ENCODE results near the gene MYH14. TPM values are rescaled to one million over a fixed set of nuclear protein-coding genes. Genes with fewer than 3 reads are reported as not detected.
A peak's percentile ranks its signal among the peaks of the same experiment; 100 is the strongest.
"Not testable (repeated sequence)": the region's sequence is repeated elsewhere in the genome, so short reads cannot be mapped to it uniquely, and the experiment has no call there.

The MYH14 gene
- total and polyA plus RNA-seq, 2 donors, result 1.6 to 16.2 TPM

GRCh38 chr19:50331994-50332243, 128.5 kb downstream of the MYH14 start:
- peaks cover 36 to 71% of the 10 kb centered on the region in 2 donors for H3K27me3 ChIP-seq (ENCODE audit: control insufficient read depth in 2 of 2, insufficient read depth in 1 of 2, low read length in 1 of 2)
- H3K27ac ChIP-seq (ENCODE audit: low read depth in 1 of 2, low read length in 1 of 2), result peak overlapping the region in 1 of 2 donors; percentile 64
- H3K4me1 ChIP-seq (ENCODE audit: control insufficient read depth in 2 of 2, insufficient read depth in 2 of 2, low read length in 2 of 2), result peaks cover 22 to 33% of the 10 kb centered on the region in 2 donors
- WGBS, result 8% methylated on average over 2 of the region's 2 CpGs
- peaks cover 17 to 26% of the 10 kb centered on the region in 2 donors for H3K9me3 ChIP-seq (ENCODE audit: control insufficient read depth in 2 of 2, insufficient read depth in 1 of 2, low read length in 1 of 2)
- no peaks in the 10 kb centered on the region for H3K36me3 ChIP-seq (ENCODE audit: control insufficient read depth in 2 of 2, insufficient read depth in 2 of 2, low read length in 1 of 2)
- no peak for DNase-seq (ENCODE audit: low read depth in 6 of 9, low spot score in 9 of 9)
- no peak overlapping the region for H3K4me3 ChIP-seq (ENCODE audit: low read length in 2 of 2)

DNA sequence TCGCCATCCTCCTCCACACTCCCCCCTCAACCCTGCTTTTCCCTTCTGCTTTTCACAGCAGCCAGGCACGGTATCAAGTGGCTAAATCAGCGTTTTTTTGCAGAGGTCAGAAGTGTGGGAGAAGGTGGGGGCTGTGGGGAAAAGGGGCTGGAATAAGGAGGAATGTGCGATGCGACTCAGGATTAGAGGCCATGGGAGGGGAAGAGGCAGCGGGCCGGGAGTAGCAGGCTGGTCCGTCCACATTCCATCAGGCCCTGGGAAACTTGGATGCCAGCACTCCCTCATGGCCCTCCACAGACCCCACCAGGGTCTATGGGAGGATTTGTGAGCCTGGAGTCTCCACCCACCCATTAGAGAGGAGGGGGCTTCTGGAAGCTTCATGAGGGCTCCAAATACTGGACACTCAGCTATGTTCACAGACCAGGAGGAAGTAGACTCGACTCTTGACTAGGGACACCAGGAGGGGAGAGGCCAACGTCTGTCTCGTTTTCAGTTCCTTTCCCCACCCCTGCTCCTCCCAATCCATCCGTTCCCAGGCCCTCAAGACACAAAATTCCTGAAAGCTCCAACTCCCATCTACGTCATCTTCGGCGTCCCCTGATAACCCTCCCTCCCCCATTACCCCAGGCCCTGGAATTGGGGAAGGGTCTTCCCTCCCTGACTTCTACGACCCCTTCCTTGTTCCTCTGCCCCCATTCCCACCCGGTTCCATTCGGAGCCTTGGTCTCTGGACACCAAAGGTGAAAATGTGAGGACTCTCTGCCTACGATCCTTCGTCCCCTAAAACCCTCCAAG, 129.0 kb downstream of the MYH14 start:
- no peak for DNase-seq (ENCODE audit: low read depth in 6 of 9, low spot score in 9 of 9)
- Histone ChIP-seq H3K27ac (ENCODE audit: low read depth in 1 of 2, low read length in 1 of 2) (peak overlapping the region; percentile 64 to 78), H3K9me3 (ENCODE audit: control insufficient read depth in 2 of 2, insufficient read depth in 1 of 2, low read length in 1 of 2) (peaks cover 17 to 26% of the 10 kb centered on the region in 2 donors), H3K27me3 (ENCODE audit: control insufficient read depth in 2 of 2, insufficient read depth in 1 of 2, low read length in 1 of 2) (peaks cover 30 to 66% of the 10 kb centered on the region in 2 donors), H3K4me3 (ENCODE audit: low read length in 2 of 2) (peak overlapping the region in 1 of 2 donors; percentile 43), H3K36me3 (ENCODE audit: control insufficient read depth in 2 of 2, insufficient read depth in 2 of 2, low read length in 1 of 2) (no peaks in the 10 kb centered on the region), H3K4me1 (ENCODE audit: control insufficient read depth in 2 of 2, insufficient read depth in 2 of 2, low read length in 2 of 2) (peaks cover 22 to 33% of the 10 kb centered on the region in 2 donors)
- 11% methylated on average over 20 of the region's 20 CpGs for WGBS

- Histone ChIP-seq H3K36me3 (ENCODE audit: control insufficient read depth in 2 of 2, insufficient read depth in 2 of 2, low read length in 1 of 2) (no peaks in the 10 kb centered on the region), H3K4me1 (ENCODE audit: control insufficient read depth in 2 of 2, insufficient read depth in 2 of 2, low read length in 2 of 2) (peaks cover 22 to 33% of the 10 kb centered on the region in 2 donors), H3K27me3 (ENCODE audit: control insufficient read depth in 2 of 2, insufficient read depth in 1 of 2, low read length in 1 of 2) (peaks cover 22 to 59% of the 10 kb centered on the region in 2 donors), H3K9me3 (ENCODE audit: control insufficient read depth in 2 of 2, insufficient read depth in 1 of 2, low read length in 1 of 2) (peaks cover 17 to 26% of the 10 kb centered on the region in 2 donors), H3K27ac (ENCODE audit: low read depth in 1 of 2, low read length in 1 of 2) (peak overlapping the region; percentile 52 to 62), H3K4me3 (ENCODE audit: low read length in 2 of 2) (peak overlapping the region; percentile 43 to 51)
- DNase-seq (ENCODE audit: low read depth in 6 of 9, low spot score in 9 of 9), result peak in 6 of 9 donors; percentile 36 to 84 (median 64)
- 4% methylated on average over 34 of the region's 34 CpGs for WGBS
Observed at GRCh38 chr19:50333235-50333736, 129.9 kb downstream of the MYH14 start.

DNA sequence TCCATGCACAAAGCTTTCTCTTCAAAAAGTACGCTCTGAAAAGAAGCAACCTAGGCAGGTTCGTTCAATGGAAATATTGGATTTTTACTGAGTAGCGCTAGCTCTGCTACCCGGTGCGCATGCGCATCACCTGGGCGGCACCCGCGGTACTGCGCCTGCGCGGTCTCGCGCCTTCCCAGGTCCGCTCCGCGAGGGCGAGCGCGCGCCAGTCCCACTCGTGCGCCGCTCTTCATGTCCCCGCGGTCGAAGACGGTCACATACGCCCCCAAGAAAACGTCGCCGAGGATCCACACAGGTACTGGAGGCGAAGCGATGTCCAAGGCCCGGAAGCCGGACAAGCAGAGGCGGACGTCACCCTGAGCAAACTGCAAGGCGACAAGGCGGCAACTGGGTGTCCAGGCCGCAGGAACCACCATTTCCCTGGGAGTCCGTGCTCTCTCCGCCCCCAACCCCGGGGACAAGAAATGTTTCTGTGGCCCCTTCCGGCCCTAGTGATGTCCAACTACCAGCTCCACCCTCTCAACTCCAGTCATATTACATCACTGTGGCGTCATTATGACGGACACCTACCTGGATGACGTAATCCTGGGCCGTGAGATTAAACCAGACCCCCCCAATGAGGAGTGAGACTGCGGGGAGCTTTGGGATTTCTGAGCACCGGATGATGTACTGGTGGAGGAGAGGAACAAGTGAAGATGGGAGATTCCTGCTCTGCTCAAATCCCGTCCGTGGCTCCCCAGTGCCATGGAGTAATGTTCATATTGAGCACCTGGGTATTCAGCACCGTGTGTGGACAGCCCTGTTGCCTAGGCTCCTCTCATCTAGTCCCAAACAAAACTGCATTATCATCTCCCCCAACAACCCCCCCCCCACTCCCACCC, 130.6 kb downstream of the MYH14 start:
- 15% methylated on average over 54 of the region's 54 CpGs for WGBS
- H3K4me1 ChIP-seq (ENCODE audit: control insufficient read depth in 2 of 2, insufficient read depth in 2 of 2, low read length in 2 of 2), result peaks cover 22 to 33% of the 10 kb centered on the region in 2 donors
- H3K4me3 ChIP-seq (ENCODE audit: low read length in 2 of 2), result peak overlapping the region; percentile 43 to 51
- H3K27ac ChIP-seq (ENCODE audit: low read depth in 1 of 2, low read length in 1 of 2), result peak overlapping the region; percentile 45 to 81
- peaks cover 17 to 26% of the 10 kb centered on the region in 2 donors for H3K9me3 ChIP-seq (ENCODE audit: control insufficient read depth in 2 of 2, insufficient read depth in 1 of 2, low read length in 1 of 2)
- no peaks in the 10 kb centered on the region for H3K36me3 ChIP-seq (ENCODE audit: control insufficient read depth in 2 of 2, insufficient read depth in 2 of 2, low read length in 1 of 2)
- H3K27me3 ChIP-seq (ENCODE audit: control insufficient read depth in 2 of 2, insufficient read depth in 1 of 2, low read length in 1 of 2), result peaks cover 15 to 54% of the 10 kb centered on the region in 2 donors
- DNase-seq (ENCODE audit: low read depth in 6 of 9, low spot score in 9 of 9), result peak in 6 of 9 donors; percentile 42 to 78 (median 64)

DNA sequence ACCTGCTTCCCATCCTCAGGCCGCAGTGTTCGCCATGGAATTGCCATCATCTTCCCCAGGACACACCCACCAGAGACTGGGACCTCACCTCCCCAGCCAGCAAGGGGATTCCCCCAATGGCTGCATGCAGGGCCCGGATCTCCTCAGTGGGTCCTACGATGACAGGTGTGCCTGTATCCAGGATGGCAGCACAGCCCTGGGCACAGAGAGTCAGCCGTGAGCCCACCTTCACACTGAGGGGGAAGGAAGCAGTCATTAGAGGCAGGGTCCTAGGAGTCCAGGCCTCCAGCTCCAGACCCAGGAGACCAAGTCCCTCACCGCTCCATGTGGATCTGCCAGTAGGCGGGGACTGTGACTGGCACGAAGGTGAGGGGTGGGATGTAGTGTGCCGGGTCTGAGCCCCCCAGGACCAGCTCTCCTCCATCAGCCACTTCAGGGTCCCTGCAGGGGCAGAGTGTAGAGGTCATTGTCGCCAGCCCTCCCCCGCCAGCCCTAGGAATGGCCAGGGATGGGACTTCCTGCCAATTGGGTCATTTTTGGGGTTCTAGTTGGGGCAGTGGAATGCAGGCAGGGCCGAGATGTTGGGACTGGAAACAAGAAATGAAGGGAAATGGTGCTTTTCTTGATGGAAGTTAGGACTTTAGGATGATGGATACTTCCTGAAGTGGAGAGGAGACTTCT, 131.5 kb downstream of the MYH14 start:
- Histone ChIP-seq H3K27ac (ENCODE audit: low read depth in 1 of 2, low read length in 1 of 2) (no peak overlapping the region), H3K9me3 (ENCODE audit: control insufficient read depth in 2 of 2, insufficient read depth in 1 of 2, low read length in 1 of 2) (peaks cover 9 to 18% of the 10 kb centered on the region in 2 donors), H3K4me1 (ENCODE audit: control insufficient read depth in 2 of 2, insufficient read depth in 2 of 2, low read length in 2 of 2) (peaks cover 22 to 33% of the 10 kb centered on the region in 2 donors), H3K27me3 (ENCODE audit: control insufficient read depth in 2 of 2, insufficient read depth in 1 of 2, low read length in 1 of 2) (peaks cover 6 to 45% of the 10 kb centered on the region in 2 donors), H3K4me3 (ENCODE audit: low read length in 2 of 2) (no peak overlapping the region), H3K36me3 (ENCODE audit: control insufficient read depth in 2 of 2, insufficient read depth in 2 of 2, low read length in 1 of 2) (no peaks in the 10 kb centered on the region)
- WGBS, result 94% methylated on average over 12 of the region's 12 CpGs
- DNase-seq (ENCODE audit: low read depth in 6 of 9, low spot score in 9 of 9), result no peak

DNA sequence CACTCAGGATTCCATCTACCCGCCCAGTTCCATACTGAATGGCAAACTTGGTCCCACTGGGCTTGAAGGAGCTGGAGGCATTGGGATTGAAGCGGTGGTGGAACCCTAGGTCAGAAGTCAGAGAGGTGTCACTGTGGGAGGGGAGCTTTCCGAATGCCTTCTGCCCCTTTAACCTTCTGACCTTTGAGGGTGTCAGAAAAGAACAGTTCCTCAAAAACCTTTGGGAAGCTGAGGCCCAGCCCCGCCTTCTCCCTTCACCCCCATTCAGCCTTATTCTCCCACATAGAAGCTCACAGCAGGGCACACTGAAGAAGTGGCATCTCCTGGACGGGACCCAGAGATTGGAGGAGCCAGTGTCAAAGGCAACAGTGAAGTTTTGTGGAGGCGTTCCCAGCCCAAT, 133.6 kb downstream of the MYH14 start:
- not testable (repeated sequence) for H3K9me3 ChIP-seq (ENCODE audit: control insufficient read depth in 2 of 2, insufficient read depth in 1 of 2, low read length in 1 of 2); DNase-seq (ENCODE audit: low read depth in 6 of 9, low spot score in 9 of 9); H3K36me3 ChIP-seq (ENCODE audit: control insufficient read depth in 2 of 2, insufficient read depth in 2 of 2, low read length in 1 of 2); H3K27ac ChIP-seq (ENCODE audit: low read depth in 1 of 2, low read length in 1 of 2); H3K4me3 ChIP-seq (ENCODE audit: low read length in 2 of 2)
- H3K4me1 ChIP-seq (ENCODE audit: control insufficient read depth in 2 of 2, insufficient read depth in 2 of 2, low read length in 2 of 2), result peaks cover 13 to 21% of the 10 kb centered on the region in 2 donors
- peaks cover 0 to 28% of the 10 kb centered on the region in 2 donors for H3K27me3 ChIP-seq (ENCODE audit: control insufficient read depth in 2 of 2, insufficient read depth in 1 of 2, low read length in 1 of 2)
- WGBS, result 94% methylated on average over 6 of the region's 6 CpGs

DNA sequence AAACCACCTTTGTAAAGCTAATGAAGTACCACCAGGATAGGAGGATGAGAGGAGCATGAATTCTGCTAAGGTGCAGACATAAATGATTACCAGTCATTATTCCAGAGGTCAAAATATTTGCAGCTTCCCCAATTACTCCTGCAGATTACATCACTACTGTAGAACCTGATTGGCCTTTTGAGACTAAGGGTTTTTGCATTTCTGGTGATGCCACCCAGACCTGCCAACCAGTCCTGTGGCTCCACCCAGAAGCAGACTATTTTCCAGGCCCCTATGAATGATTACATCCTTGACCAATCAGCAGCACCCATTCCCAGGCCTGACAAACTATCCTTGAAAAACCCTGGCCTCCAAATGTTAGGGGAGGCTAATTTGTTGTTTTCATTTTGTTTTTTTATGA, 136.9 kb downstream of the MYH14 start:
- no peaks in the 10 kb centered on the region for H3K36me3 ChIP-seq (ENCODE audit: control insufficient read depth in 2 of 2, insufficient read depth in 2 of 2, low read length in 1 of 2)
- no peak for DNase-seq (ENCODE audit: low read depth in 6 of 9, low spot score in 9 of 9)
- H3K27me3 ChIP-seq (ENCODE audit: control insufficient read depth in 2 of 2, insufficient read depth in 1 of 2, low read length in 1 of 2), result no peaks in the 10 kb centered on the region
- no peak overlapping the region for H3K27ac ChIP-seq (ENCODE audit: low read depth in 1 of 2, low read length in 1 of 2)
- H3K4me1 ChIP-seq (ENCODE audit: control insufficient read depth in 2 of 2, insufficient read depth in 2 of 2, low read length in 2 of 2), result no peaks in the 10 kb centered on the region
- peaks cover 0 to 3% of the 10 kb centered on the region in 2 donors for H3K9me3 ChIP-seq (ENCODE audit: control insufficient read depth in 2 of 2, insufficient read depth in 1 of 2, low read length in 1 of 2)
- no peak overlapping the region for H3K4me3 ChIP-seq (ENCODE audit: low read length in 2 of 2)

DNA sequence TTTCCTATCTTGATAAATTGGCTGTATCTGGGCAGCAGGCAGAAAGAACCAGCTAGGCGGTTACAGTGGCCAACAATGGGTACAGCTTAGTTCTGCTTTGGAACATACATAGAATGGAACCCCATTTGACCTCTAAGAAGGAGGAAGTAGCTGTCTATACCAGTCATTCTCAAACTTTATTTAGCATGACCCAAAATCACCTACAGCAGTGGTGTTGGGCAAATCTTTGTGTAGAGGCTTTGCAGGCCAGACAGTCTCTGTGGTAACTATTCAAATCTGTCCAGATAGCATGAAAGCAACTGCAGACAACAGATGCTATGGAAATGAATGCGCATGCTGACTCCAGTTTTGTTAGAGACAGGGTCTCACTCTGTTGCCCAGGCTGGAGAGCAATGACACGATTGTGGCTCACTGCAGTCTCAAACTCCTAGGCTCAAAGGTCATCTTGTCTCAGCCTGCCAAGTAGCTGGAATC, 137.7 kb downstream of the MYH14 start:
- no peak for DNase-seq (ENCODE audit: low read depth in 6 of 9, low spot score in 9 of 9)
- no peaks in the 10 kb centered on the region for H3K27me3 ChIP-seq (ENCODE audit: control insufficient read depth in 2 of 2, insufficient read depth in 1 of 2, low read length in 1 of 2)
- 95% methylated on average over 3 of the region's 3 CpGs for WGBS
- no peaks in the 10 kb centered on the region for H3K36me3 ChIP-seq (ENCODE audit: control insufficient read depth in 2 of 2, insufficient read depth in 2 of 2, low read length in 1 of 2)
- H3K4me3 ChIP-seq (ENCODE audit: low read length in 2 of 2), result no peak overlapping the region
- H3K27ac ChIP-seq (ENCODE audit: low read depth in 1 of 2, low read length in 1 of 2), result no peak overlapping the region
- peaks cover 0 to 3% of the 10 kb centered on the region in 2 donors for H3K9me3 ChIP-seq (ENCODE audit: control insufficient read depth in 2 of 2, insufficient read depth in 1 of 2, low read length in 1 of 2)
- no peaks in the 10 kb centered on the region for H3K4me1 ChIP-seq (ENCODE audit: control insufficient read depth in 2 of 2, insufficient read depth in 2 of 2, low read length in 2 of 2)

Measured in thymus (tissue), 11 donors.